Kidney (tissue), 14 donors: Measurements from ENCODE around the gene PITPNM1. TPM values are rescaled to one million over a fixed set of nuclear protein-coding genes. Genes with fewer than 3 reads are reported as not detected.

ENCODE experiments used
- DNase-seq, 5 donors: peaks; one replicate each; pipeline ENCODE4 v3.0.0-alpha.2; 2013 to 2020
- FAIRE-seq: peaks from 2 replicates; lab custom pipeline; 2012; peaks lifted over from hg19 to GRCh38; lab: Jason Lieb, UNC
- H3K27ac ChIP-seq, 2 donors: one replicate each; pipeline ENCODE4 v1.7.0; 2013; ENCODE audit warnings: low read depth in 2 of 2, low read length in 2 of 2, inconsistent platforms in 1 of 2
- H3K27me3 ChIP-seq: one replicate; pipeline ENCODE4 v1.7.1; 2013; ENCODE audit warnings: low read length, inconsistent platforms; ENCODE audit not compliant: control insufficient read depth, insufficient read depth
- H3K36me3 ChIP-seq, 3 donors: one replicate each; pipeline versions ENCODE4 v1.7.0 to v1.7.1; 2013; ENCODE audit warnings: low read length in 3 of 3, control low read depth in 1 of 3, inconsistent platforms in 1 of 3; ENCODE audit not compliant: insufficient read depth in 3 of 3, control insufficient read depth in 2 of 3
- H3K4me1 ChIP-seq, 3 donors: one replicate each; pipeline versions ENCODE4 v1.7.0 to v1.7.1; 2013; ENCODE audit warnings: low read length in 3 of 3, inconsistent platforms in 1 of 3, low read depth in 1 of 3; ENCODE audit not compliant: control insufficient read depth in 2 of 3, insufficient read depth in 2 of 3
- H3K4me3 ChIP-seq, 3 donors: one replicate each; pipeline versions ENCODE4 v1.7.0 to v1.8.1; 2013; ENCODE audit warnings: low read length in 3 of 3, control low read depth in 1 of 3, inconsistent platforms in 1 of 3
- H3K9ac ChIP-seq, 3 donors: one replicate each; pipeline versions ENCODE4 v1.7.0 to v1.7.1; 2013; ENCODE audit warnings: low read length in 3 of 3, control low read depth in 1 of 3, inconsistent platforms in 1 of 3
- H3K9me3 ChIP-seq, 3 donors: one replicate each; pipeline versions ENCODE4 v1.7.0 to v1.7.1; 2013; ENCODE audit warnings: low read length in 3 of 3, control low read depth in 1 of 3, inconsistent platforms in 1 of 3; ENCODE audit not compliant: control insufficient read depth in 2 of 3, insufficient read depth in 1 of 3
- CTCF ChIP-seq: IDR thresholded peaks from 3 replicates; pipeline ENCODE4 v1.5.1; 2012; ENCODE audit warnings: mild to moderate bottlenecking, moderate library complexity, borderline replicate concordance; ENCODE audit not compliant: insufficient read depth; ENCODE audit errors: extremely low read depth
- intact Hi-C: fragments of 100-400 bp; cut with DNase I; formaldehyde crosslinking; loops from one replicate; pipeline ENCODE4 v1.11.1; 2022
- polyA plus RNA-seq: library from polyadenylated mRNA; stranded (reverse); fragments of 350-450 nt; fragmentation: Illumina TruSeq; extraction: RNeasy Lipid Tissue Mini Kit (QIAGEN cat#74804); gene quantifications from one replicate; pipeline ENCODE4 v1.2.3, GENCODE V29; 2014; ENCODE audit warnings: low read depth, low replicate concordance; ENCODE audit not compliant: insufficient read depth
- total RNA-seq: library from RNA; stranded (reverse); fragmentation: NEBNext Ultra II Directional; extraction: Animal tissue kit (Norgen Biotek cat#: 25700); gene quantifications from one replicate; pipeline ENCODE4 v1.2.1, GENCODE V29; 2021
- donor health status: control.
- donor health status: control.
- donor health status: control.
- donor health status: control.
- donor health status: control.
- donor health status: DM: yes; HTN: yes; CAD: no.
- donor health status: Normal renal cell carcinoma (clear cell type).

PITPNM1 gene
- total and polyA plus RNA-seq, 2 donors from 2014 or later = 19.3 to 74.7 TPM

GRCh38 chr11:67499808-67500483 lies 5.2 kb downstream of the PITPNM1 start:
- peaks cover 0 to 11% (median 9%) of the 10 kb centered on the region in 3 donors for H3K36me3 ChIP-seq
- peaks cover 0 to 5% (median 4%) of the 10 kb centered on the region in 3 donors for H3K4me1 ChIP-seq
- FAIRE-seq (no peak), DNase-seq (peak in 1 of 5 donors; percentile 74)
- no peaks in the 10 kb centered on the region for H3K9me3 ChIP-seq
- no peak overlapping the region for H3K9ac ChIP-seq
- H3K4me3 ChIP-seq = no peak overlapping the region
- no peak overlapping the region for H3K27ac ChIP-seq
- H3K27me3 ChIP-seq = no peaks in the 10 kb centered on the region
- no peak for TF ChIP-seq CTCF
- intact Hi-C loops = no loop called here

GRCh38 chr11:67498544-67498972 lies 6.6 kb downstream of the PITPNM1 start:
- intact Hi-C loops = no loop called here
- H3K36me3 ChIP-seq = peaks cover 0 to 11% (median 9%) of the 10 kb centered on the region in 3 donors
- H3K4me1 ChIP-seq = peaks cover 0 to 2% (median 1%) of the 10 kb centered on the region in 3 donors
- no peak for TF ChIP-seq CTCF
- H3K9me3 ChIP-seq = no peaks in the 10 kb centered on the region
- H3K9ac ChIP-seq = no peak overlapping the region
- FAIRE-seq = no peak
- DNase-seq = peak in 1 of 5 donors; percentile 78
- no peak overlapping the region for H3K27ac ChIP-seq
- H3K27me3 ChIP-seq = no peaks in the 10 kb centered on the region
- H3K4me3 ChIP-seq = no peak overlapping the region

GRCh38 chr11:67497656-67498291 lies 7.4 kb downstream of the PITPNM1 start:
- Histone ChIP-seq H3K4me3 (no peak overlapping the region), H3K9me3 (no peaks in the 10 kb centered on the region), H3K27ac (no peak overlapping the region), H3K4me1 (no peaks in the 10 kb centered on the region), H3K36me3 (peaks cover 0 to 14% (median 9%) of the 10 kb centered on the region in 3 donors), H3K27me3 (no peaks in the 10 kb centered on the region), H3K9ac (no peak overlapping the region)
- TF ChIP-seq CTCF = no peak
- FAIRE-seq (no peak), DNase-seq (peak in 1 of 5 donors; percentile 65)
- intact Hi-C loops = no loop called here
